ENCODE data around the gene BCDIN3D. TPM values are rescaled to one million over a fixed set of nuclear protein-coding genes. Genes with fewer than 3 reads are reported as not detected.

Gene BCDIN3D
- total RNA-seq, 1 experiment from 2014 or later = 5.3 TPM

DNA sequence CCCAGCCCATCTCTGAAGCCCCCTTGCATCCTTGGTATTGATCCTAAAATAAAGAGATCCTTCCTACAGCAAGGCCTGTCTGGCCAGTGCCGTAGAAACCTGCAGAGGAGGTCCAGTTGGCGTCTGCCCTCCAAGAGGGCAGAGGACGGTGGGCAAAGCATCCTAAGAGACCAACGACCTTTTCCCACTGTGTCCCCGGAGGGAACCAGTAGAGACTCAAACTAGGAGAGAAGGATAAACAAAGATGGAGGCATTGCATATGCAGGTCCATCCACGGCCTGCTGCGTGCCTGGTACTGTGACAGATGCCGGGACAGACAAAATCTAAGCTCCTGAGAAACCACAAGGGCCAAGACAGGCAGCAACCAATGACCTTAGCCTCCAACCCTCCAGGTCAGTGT lies 18.5 kb downstream of the BCDIN3D start:
- H3K9me3 ChIP-seq (replicated peaks) = no peaks in the 10 kb centered on the region
- H3K27me3 ChIP-seq = no peaks in the 10 kb centered on the region
- H3K4me3 ChIP-seq = no peak overlapping the region
- no peak for DNase-seq
- peaks cover 43% of the 10 kb centered on the region for H3K36me3 ChIP-seq
- H3K27ac ChIP-seq = peak overlapping the region; percentile 92
- peaks cover 24% of the 10 kb centered on the region for H3K4me1 ChIP-seq

GRCh38 chr12:49823951-49824350 lies 19.0 kb downstream of the BCDIN3D start:
- Histone ChIP-seq H3K4me3 (no peak overlapping the region), H3K9me3 (replicated peaks) (no peaks in the 10 kb centered on the region), H3K27ac (no peak overlapping the region), H3K36me3 (peaks cover 45% of the 10 kb centered on the region), H3K4me1 (peaks cover 20% of the 10 kb centered on the region), H3K27me3 (no peaks in the 10 kb centered on the region)
- no peak for DNase-seq

GRCh38 chr12:49823350-49823749 lies 19.6 kb downstream of the BCDIN3D start:
- Histone ChIP-seq H3K4me3 (no peak overlapping the region), H3K4me1 (peaks cover 20% of the 10 kb centered on the region), H3K27ac (no peak overlapping the region), H3K27me3 (no peaks in the 10 kb centered on the region), H3K9me3 (replicated peaks) (no peaks in the 10 kb centered on the region), H3K36me3 (peaks cover 45% of the 10 kb centered on the region)
- DNase-seq = no peak

DNA sequence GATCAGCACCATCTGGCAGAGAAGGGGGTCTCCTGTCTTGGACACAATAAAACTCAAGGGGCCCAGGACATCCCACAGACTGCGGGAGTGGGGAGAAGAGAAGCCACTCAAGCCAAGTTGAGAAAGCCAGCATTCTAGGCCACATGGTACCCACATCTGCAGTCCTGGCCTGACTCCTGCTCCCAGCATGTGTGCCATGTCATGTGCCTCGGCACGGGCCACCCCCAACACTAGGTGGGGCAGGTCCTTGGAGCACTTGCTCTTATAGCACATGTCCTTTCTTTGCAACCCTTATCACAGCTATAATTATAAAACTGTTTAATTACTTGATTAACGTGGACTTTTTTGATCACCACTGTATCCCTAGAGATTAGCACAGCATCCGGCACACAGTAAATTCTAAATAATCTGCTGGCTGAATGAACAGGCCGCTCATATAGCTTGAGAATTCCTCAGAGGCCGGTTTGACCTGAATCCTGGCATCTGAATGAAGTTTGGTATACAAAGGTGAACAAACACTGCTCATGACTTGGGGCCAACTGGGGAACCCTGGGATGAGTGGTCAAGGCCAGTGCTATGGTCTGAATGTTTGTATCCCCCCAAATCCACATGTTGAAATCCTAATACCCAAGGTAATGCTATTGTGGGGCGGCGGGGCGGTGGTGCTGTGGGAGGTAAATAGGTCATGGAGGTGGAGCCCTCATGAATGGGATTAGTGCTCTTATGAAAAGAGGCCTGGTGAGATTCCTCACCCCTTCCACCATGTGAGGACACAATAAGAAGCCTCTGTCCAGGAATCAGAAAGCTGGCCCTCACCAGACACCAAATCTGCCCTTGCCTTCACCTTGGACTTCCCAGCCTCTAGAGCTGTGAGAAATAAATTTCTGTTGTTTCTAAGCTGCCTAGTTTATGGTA lies 21.3 kb downstream of the BCDIN3D start:
- Histone ChIP-seq H3K27ac (no peak overlapping the region), H3K9me3 (replicated peaks) (no peaks in the 10 kb centered on the region), H3K4me3 (no peak overlapping the region), H3K36me3 (peaks cover 45% of the 10 kb centered on the region), H3K4me1 (peaks cover 20% of the 10 kb centered on the region), H3K27me3 (no peaks in the 10 kb centered on the region)
- no peak for DNase-seq

DNA sequence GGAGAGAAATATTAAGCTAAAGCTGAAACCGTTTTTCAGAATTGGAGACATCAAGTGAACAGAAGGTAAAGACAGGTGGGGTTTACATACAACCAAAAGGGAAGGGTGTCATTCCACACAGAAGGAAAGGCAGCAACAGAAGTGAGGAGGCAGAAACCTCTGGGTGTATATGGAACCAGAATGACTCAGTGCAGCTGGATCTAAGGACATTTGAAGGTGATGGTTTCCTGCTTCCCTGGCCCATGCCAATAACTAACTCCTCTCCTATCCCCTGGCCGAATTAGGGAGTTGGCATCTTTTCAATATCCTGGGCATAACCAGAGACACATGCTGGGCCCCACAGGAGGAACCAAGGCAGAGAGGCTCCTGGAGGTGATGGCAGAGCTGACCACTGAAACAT lies 23.1 kb downstream of the BCDIN3D start:
- peaks cover 56% of the 10 kb centered on the region for H3K36me3 ChIP-seq
- H3K4me3 ChIP-seq = no peak overlapping the region
- no peak overlapping the region for H3K27ac ChIP-seq
- peaks cover 20% of the 10 kb centered on the region for H3K4me1 ChIP-seq
- DNase-seq = peak in 1 of 2 experiments; percentile 8
- no peaks in the 10 kb centered on the region for H3K9me3 ChIP-seq (replicated peaks)
- no peaks in the 10 kb centered on the region for H3K27me3 ChIP-seq

GRCh38 chr12:49818241-49818895 lies 24.5 kb downstream of the BCDIN3D start:
- H3K9me3 ChIP-seq (replicated peaks) = no peaks in the 10 kb centered on the region
- DNase-seq = no peak

DNA sequence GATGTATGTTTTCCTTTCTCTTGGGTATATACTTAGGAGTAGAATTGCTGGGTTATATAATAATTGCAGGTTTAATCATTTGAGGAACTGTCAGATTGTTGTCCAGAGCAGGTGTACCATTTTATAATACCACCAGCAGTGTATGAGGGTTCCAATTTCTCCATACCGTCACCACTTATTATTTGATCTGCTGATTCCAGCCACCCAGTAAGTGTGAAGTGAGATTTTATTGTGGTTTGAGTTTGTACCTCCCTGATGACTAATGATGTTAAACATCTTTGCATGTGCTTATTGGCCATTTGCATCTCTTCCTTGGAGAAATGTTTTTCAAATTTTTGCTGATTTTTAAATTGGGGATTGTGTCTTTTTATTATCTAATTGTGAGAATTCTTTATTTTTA lies 29.8 kb downstream of the BCDIN3D start:
- no peaks in the 10 kb centered on the region for H3K9me3 ChIP-seq (replicated peaks)
- H3K27me3 ChIP-seq = no peaks in the 10 kb centered on the region
- H3K36me3 ChIP-seq = peaks cover 29% of the 10 kb centered on the region
- DNase-seq = no peak
- H3K4me3 ChIP-seq = no peak overlapping the region
- H3K4me1 ChIP-seq = peaks cover 61% of the 10 kb centered on the region
- no peak overlapping the region for H3K27ac ChIP-seq

More at GRCh38 chr12:49818241-49818895, 24.5 kb downstream of the BCDIN3D start:
- no peak overlapping the region for H3K4me3 ChIP-seq
- H3K4me1 ChIP-seq = peaks cover 13% of the 10 kb centered on the region; the same call in 1 of the 2 replicates
- peaks cover 50% of the 10 kb centered on the region for H3K36me3 ChIP-seq
- H3K27me3 ChIP-seq = no peaks in the 10 kb centered on the region
- H3K27ac ChIP-seq = no peak overlapping the region

DNA sequence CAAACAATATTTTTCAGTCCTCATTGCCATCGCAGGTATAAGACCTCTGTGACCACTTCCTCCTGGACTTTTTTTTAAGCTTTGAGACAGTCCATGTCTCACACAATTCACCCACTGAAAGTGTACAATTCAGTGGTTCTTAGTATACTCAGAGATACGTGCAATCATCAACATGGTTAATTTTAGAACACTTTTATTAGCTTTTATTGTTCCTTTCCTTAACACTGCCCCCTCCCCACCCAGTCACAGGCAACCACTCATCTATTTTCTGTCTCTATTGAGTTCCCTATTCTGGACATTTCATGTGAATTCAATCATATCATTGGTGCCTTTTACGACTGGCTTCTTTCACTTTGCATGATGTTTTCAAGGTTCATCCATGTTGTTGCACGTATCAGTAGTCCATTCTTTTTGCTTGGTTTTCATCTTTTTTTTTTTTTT lies 30.9 kb downstream of the BCDIN3D start:
- peak overlapping the region; percentile 100; the same call in 1 of the 2 replicates for H3K27ac ChIP-seq

DNA sequence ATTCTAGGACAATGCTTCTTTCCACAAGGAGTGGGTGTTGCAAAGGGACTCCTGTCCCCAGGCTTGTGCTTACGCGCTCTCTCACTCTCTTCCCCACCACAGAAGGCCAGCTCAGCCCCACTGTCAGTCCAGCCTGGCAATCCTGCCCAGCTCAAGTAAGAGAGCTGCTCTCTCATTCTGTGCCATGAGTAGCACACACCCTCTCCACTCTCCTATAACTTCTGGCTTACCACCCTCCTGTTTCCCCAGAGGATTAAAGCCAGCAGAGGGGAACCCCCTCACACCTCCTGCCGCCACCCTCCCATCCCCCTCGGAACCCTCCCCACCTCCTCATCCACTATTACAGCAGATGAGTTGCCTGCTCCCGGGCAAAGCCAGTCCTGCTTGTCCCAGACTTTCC lies 31.8 kb downstream of the BCDIN3D start:
- DNase-seq = peak; percentile 50 to 67
- Histone ChIP-seq H3K4me1 (peaks cover 78% of the 10 kb centered on the region), H3K9me3 (replicated peaks) (no peaks in the 10 kb centered on the region), H3K4me3 (no peak overlapping the region; the same call in 1 of the 2 replicates), H3K27me3 (no peaks in the 10 kb centered on the region), H3K36me3 (peaks cover 42% of the 10 kb centered on the region), H3K27ac (peak overlapping the region; percentile 100)

More for the DNA sequence above, 30.9 kb downstream of the BCDIN3D start:
- H3K36me3 ChIP-seq = peaks cover 39% of the 10 kb centered on the region
- H3K4me3 ChIP-seq = no peak overlapping the region
- no peak for DNase-seq
- H3K9me3 ChIP-seq (replicated peaks) = no peaks in the 10 kb centered on the region
- peaks cover 72% of the 10 kb centered on the region for H3K4me1 ChIP-seq
- H3K27me3 ChIP-seq = no peaks in the 10 kb centered on the region

- Histone ChIP-seq H3K27ac (peak overlapping the region; percentile 100), H3K36me3 (peaks cover 41% of the 10 kb centered on the region), H3K9me3 (replicated peaks) (no peaks in the 10 kb centered on the region), H3K4me1 (peaks cover 71% of the 10 kb centered on the region), H3K27me3 (no peaks in the 10 kb centered on the region), H3K4me3 (peak overlapping the region; percentile 28)
- DNase-seq = peak; percentile 90 to 96
Measured at GRCh38 chr12:49809906-49810389, 33.0 kb downstream of the BCDIN3D start.

DNA sequence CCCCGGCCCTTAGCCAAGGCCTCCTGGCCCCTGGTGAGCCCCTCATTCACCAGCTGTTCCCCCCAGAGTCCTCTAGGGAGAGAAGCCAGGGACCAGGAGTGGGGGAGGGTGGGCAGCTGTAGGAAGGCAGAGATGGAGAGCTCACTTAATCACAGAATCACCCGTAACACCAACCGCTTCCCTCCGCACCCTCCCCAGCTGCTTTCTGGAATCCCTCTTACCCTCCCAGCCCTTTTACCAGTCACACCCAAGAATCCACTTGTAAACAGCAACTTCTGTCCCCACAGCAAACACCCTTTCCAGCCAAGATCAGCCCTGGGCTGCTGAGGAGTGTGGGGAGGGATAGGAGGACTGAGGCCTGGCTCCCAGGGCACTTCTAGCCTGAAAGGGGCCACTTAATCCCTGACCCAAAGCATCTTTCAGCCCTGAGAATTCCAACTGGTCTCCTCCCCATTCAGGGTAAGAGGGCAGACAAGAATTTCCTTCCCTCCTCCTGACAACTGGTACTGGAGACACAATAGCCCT lies 33.5 kb downstream of the BCDIN3D start:
- no peaks in the 10 kb centered on the region for H3K27me3 ChIP-seq
- peaks cover 41% of the 10 kb centered on the region for H3K36me3 ChIP-seq
- H3K4me3 ChIP-seq = peak overlapping the region; percentile 35
- peak overlapping the region; percentile 100 for H3K27ac ChIP-seq
- H3K4me1 ChIP-seq = peaks cover 68% of the 10 kb centered on the region
- H3K9me3 ChIP-seq (replicated peaks) = no peaks in the 10 kb centered on the region
- DNase-seq = peak; percentile 99

- Histone ChIP-seq H3K4me3 (peak overlapping the region; percentile 35), H3K27ac (peak overlapping the region; percentile 100), H3K27me3 (no peaks in the 10 kb centered on the region), H3K4me1 (peaks cover 68% of the 10 kb centered on the region), H3K9me3 (replicated peaks) (no peaks in the 10 kb centered on the region), H3K36me3 (peaks cover 46% of the 10 kb centered on the region)
- peak; percentile 93 to 94 for DNase-seq
Measured at GRCh38 chr12:49808686-49809380, 34.1 kb downstream of the BCDIN3D start.

DNA sequence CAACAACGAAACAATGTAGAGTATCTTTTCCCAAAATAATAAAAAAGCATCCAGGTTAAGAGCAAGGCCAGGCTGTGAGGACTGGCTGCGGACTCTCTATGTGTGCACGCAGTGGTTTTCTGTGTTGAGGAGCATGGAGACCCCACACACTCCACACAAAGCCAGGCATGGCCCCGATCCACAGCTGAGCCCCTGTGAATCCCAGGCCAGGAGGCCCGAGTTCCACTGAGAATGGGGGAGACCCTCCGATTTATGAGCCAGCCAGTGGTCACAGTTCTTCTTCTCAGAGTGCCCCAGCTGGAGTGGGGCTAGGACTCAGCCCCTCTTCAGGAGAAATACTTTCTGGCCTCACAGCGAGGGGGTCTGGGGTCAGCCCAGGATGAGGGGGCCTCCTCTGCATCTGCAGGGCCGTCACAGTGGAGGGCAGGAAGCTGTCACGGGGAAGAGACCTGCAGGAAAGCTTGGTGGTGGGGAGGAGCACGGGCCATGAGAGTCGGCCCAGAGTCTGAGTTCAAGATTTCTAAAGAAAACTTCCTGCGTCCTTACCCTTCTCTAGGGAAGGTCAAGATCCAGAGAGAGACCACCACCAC lies 34.8 kb downstream of the BCDIN3D start:
- H3K36me3 ChIP-seq = peaks cover 50% of the 10 kb centered on the region
- H3K4me1 ChIP-seq = peaks cover 62% of the 10 kb centered on the region
- H3K27ac ChIP-seq = peak overlapping the region; percentile 100

GRCh38 chr12:49806877-49807276 lies 36.0 kb downstream of the BCDIN3D start:
- Histone ChIP-seq H3K4me3 (no peak overlapping the region), H3K4me1 (peaks cover 50% of the 10 kb centered on the region), H3K27ac (no peak overlapping the region; the same call in 1 of the 2 replicates), H3K27me3 (no peaks in the 10 kb centered on the region), H3K9me3 (replicated peaks) (no peaks in the 10 kb centered on the region), H3K36me3 (peaks cover 57% of the 10 kb centered on the region)
- DNase-seq = no peak

More for the DNA sequence above, 34.8 kb downstream of the BCDIN3D start:
- Histone ChIP-seq H3K9me3 (replicated peaks) (no peaks in the 10 kb centered on the region), H3K27me3 (no peaks in the 10 kb centered on the region), H3K4me3 (peak overlapping the region; percentile 35)
- no peak for DNase-seq

All from SJCRH30 (cell line).